CD8-positive, alpha-beta memory T cell (primary cell): ENCODE data around the gene CASP4. TPM values are rescaled to one million over a fixed set of nuclear protein-coding genes. Genes with fewer than 3 reads are reported as not detected.

Source experiments
- CTCF ChIA-PET: fragments of 350-600 bp; sonication (Branson Sonifier 250); formaldehyde crosslinking; loops from one replicate; lab custom pipeline; 2021; ENCODE audit warnings: antibody characterized with exemption; lab: Charles Lee
- POLR2A ChIA-PET: fragments of 350-600 bp; sonication (Branson Sonifier 250); formaldehyde crosslinking; loops from one replicate; lab custom pipeline; 2021; ENCODE audit warnings: antibody characterized with exemption; lab: Charles Lee
- DNase-seq, 5 donors: peaks; one replicate each; pipeline versions ENCODE4 v3.0.0 to v3.0.0-alpha.2; 2020 to 2022; ENCODE audit warnings: mixed read lengths in 1 of 5
- H3K27ac ChIP-seq: one replicate; pipeline ENCODE4 v1.7.0; 2013; ENCODE audit warnings: low read depth, mild to moderate bottlenecking, low read length, moderate library complexity
- H3K27me3 ChIP-seq: 2 replicates; pipeline ENCODE4 v1.7.0; 2013; ENCODE audit warnings: low read length, mild to moderate bottlenecking; ENCODE audit not compliant: insufficient read depth, poor library complexity, severe bottlenecking
- H3K36me3 ChIP-seq: 2 replicates; pipeline ENCODE4 v1.7.0; 2013; ENCODE audit warnings: mild to moderate bottlenecking, low read length, moderate library complexity; ENCODE audit not compliant: insufficient read depth
- H3K4me1 ChIP-seq: 2 replicates; pipeline ENCODE4 v1.7.0; 2013; ENCODE audit warnings: mild to moderate bottlenecking, low read length, moderate library complexity; ENCODE audit not compliant: insufficient read depth
- H3K4me3 ChIP-seq: 2 replicates; pipeline ENCODE4 v1.7.0; 2013; ENCODE audit warnings: mild to moderate bottlenecking, low read length
- H3K9me3 ChIP-seq: 2 replicates; pipeline ENCODE4 v1.7.0; 2013; ENCODE audit warnings: mild to moderate bottlenecking, low read length
- H3K27ac Mint-ChIP-seq, 8 donors: one replicate each; pipeline ENCODE4 v1.8.0; 2020 to 2021; ENCODE audit warnings: mixed read lengths in 8 of 8, mild to moderate bottlenecking in 6 of 8, inconsistent platforms in 3 of 8, moderate library complexity in 3 of 8
- H3K27me3 Mint-ChIP-seq, 2 donors: one replicate each; pipeline ENCODE4 v1.8.0; 2020 to 2021; ENCODE audit warnings: mixed read lengths in 2 of 2, mild to moderate bottlenecking in 1 of 2, moderate library complexity in 1 of 2
- H3K36me3 Mint-ChIP-seq, 3 donors: one replicate each; pipeline ENCODE4 v1.8.0; 2020 to 2021; ENCODE audit warnings: mixed read lengths in 3 of 3, inconsistent platforms in 1 of 3, mild to moderate bottlenecking in 1 of 3
- H3K4me1 Mint-ChIP-seq, 3 donors: one replicate each; pipeline ENCODE4 v1.8.0; 2020 to 2021; ENCODE audit warnings: mixed read lengths in 3 of 3, inconsistent platforms in 1 of 3, mild to moderate bottlenecking in 1 of 3
- H3K4me3 Mint-ChIP-seq, 7 donors: one replicate each; pipeline ENCODE4 v1.8.0; 2020 to 2021; ENCODE audit warnings: mixed read lengths in 7 of 7, mild to moderate bottlenecking in 6 of 7, moderate library complexity in 4 of 7, inconsistent platforms in 2 of 7
- H3K9me3 Mint-ChIP-seq, 5 donors: one replicate each; pipeline ENCODE4 v1.8.0; 2020 to 2022; ENCODE audit warnings: mixed read lengths in 5 of 5, mild to moderate bottlenecking in 3 of 5, moderate library complexity in 2 of 5, inconsistent platforms in 1 of 5
- polyA plus RNA-seq: library from polyadenylated mRNA; unstranded; fragments of 300-500 nt; fragmentation: Illumina TruSeq; gene quantifications from one replicate; pipeline ENCODE4 v1.2.3, GENCODE V29; 2021
- total RNA-seq, 2 experiments: library from RNA; stranded (reverse); gene quantifications; one replicate each; pipeline ENCODE4 v1.2.3, GENCODE V29; 2021

The CASP4 gene
- total RNA-seq: 10 to 100 TPM; 41.9 to 48.8 TPM
- 125 TPM for polyA plus RNA-seq

DNA sequence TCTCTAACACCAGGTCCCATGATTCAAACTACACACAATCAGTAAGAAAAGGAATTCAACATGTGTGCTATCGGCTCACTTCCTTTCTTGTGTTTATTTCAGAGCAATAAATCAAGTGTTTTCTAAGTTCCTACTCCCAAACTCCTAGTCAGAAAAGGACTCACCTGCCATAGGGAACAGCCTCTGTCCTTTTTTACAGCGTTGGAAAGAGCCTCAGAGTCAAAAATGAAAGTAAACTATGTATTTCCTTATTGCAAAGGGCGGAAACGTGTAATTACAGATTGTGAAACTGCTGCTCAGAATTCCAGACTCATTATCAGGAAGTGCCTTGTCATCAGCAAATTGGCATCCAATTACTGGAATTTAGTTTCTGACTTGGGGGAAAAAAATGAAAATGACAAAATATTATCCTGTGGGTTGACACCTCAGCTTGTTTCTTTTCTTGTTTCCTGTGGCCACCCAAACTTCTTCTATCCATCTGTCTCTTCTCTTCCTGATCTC, at the start of gene CASP4:
Gene CASP4 (minus strand): TSS at position 220 of the 501 bp plus-strand sequence. CDS start 49 bp downstream, at position 171.
- Mint-ChIP-seq H3K4me1 (peaks cover 38 to 60% (median 48%) of the 10 kb centered on the region in 3 donors), H3K4me3 (peak within 1 kb of the TSS; percentile 93 to 98 (median 97)), H3K27ac (peak within 1 kb of the TSS; percentile 89 to 99 (median 98)), H3K36me3 (peaks cover 11 to 38% (median 22%) of the 10 kb centered on the region in 3 donors), H3K9me3 (peaks cover 8 to 15% (median 11%) of the 10 kb centered on the region in 5 donors), H3K27me3 (no peaks in the 10 kb centered on the region)
- Histone ChIP-seq H3K27ac (peak within 1 kb of the TSS; percentile 70), H3K4me1 (peaks cover 29% of the 10 kb centered on the region), H3K36me3 (no peaks in the 10 kb centered on the region), H3K9me3 (no peaks in the 10 kb centered on the region), H3K27me3 (no peaks in the 10 kb centered on the region), H3K4me3 (peak within 1 kb of the TSS; percentile 82)
- DNase-seq: peak in 2 of 5 donors; percentile 49 to 55
- ChIA-PET CTCF (interaction anchor here (1.2 kb wide), 1 partner anchor 10 kb away, joined by 3 read pairs; no protein-coding TSS in a partner anchor), POLR2A (interaction anchor here (0.7 to 1.3 kb wide), 2 partner anchors 52 to 92 kb away, joined by 3 to 5 read pairs; no protein-coding TSS in a partner anchor)

DNA sequence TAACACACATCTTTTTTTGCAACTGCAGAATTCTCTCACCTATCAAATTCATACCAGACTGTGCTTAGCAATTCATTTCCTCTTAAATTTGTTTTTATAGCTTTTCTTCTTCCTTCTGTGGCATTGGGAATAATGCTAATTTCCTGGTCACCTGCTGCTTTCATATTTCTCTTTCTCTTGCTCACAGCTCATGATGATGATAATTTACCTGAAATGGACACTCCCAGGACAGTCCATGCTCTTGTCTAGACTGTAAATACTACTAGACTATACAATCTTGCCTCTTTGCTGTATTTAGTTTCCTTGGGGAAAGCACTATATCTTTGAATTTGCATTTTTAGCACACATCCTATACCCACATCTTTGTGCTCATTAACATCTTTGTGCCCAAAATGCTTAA, 39.1 kb upstream of the CASP4 start:
- Mint-ChIP-seq H3K4me3 (no peak overlapping the region), H3K27ac (no peak overlapping the region), H3K36me3 (peaks cover 0 to 1% (median 0%) of the 10 kb centered on the region in 3 donors), H3K4me1 (no peaks in the 10 kb centered on the region), H3K27me3 (peaks cover 0 to 1% of the 10 kb centered on the region in 2 donors), H3K9me3 (no peaks in the 10 kb centered on the region)
- H3K27ac ChIP-seq: no peak overlapping the region
- H3K36me3 ChIP-seq: no peaks in the 10 kb centered on the region
- no peak for DNase-seq
- H3K9me3 ChIP-seq: no peaks in the 10 kb centered on the region
- H3K4me3 ChIP-seq: no peak overlapping the region
- H3K4me1 ChIP-seq: no peaks in the 10 kb centered on the region
- POLR2A ChIA-PET: no interaction called here
- no peaks in the 10 kb centered on the region for H3K27me3 ChIP-seq
- CTCF ChIA-PET: interaction anchor here (1.0 kb wide), 1 partner anchor 110 kb away, joined by 3 read pairs; the partner anchor contains the start of gene CASP12

DNA sequence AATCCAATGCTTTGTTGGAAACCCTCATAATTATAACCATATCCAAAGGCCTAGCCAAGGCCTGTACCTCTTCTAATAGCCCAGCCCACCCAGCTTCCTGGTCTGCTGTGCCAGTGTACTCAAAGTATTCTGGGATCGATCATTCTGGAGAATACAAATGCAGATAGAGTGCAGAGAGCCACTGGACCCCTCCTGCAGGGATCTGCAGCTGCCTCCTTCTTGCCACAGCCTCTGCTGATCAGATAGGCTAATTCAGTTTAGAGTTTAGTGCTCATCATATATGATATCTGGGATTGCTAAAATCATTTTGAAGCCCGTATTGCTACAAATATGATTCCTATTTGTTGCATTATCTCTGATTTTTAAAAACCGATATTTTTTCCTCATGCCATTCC, 37.1 kb upstream of the CASP4 start:
- Mint-ChIP-seq H3K4me3 (no peak overlapping the region), H3K9me3 (no peaks in the 10 kb centered on the region), H3K27ac (no peak overlapping the region), H3K27me3 (peaks cover 0 to 1% of the 10 kb centered on the region in 2 donors), H3K4me1 (peaks cover 5 to 8% (median 6%) of the 10 kb centered on the region in 3 donors), H3K36me3 (peaks cover 0 to 1% (median 0%) of the 10 kb centered on the region in 3 donors)
- DNase-seq: no peak
- H3K4me3 ChIP-seq: no peak overlapping the region
- no peaks in the 10 kb centered on the region for H3K36me3 ChIP-seq
- ChIA-PET POLR2A (no interaction called here), CTCF (no interaction called here)
- H3K4me1 ChIP-seq: no peaks in the 10 kb centered on the region
- H3K27me3 ChIP-seq: no peaks in the 10 kb centered on the region
- no peak overlapping the region for H3K27ac ChIP-seq
- no peaks in the 10 kb centered on the region for H3K9me3 ChIP-seq

DNA sequence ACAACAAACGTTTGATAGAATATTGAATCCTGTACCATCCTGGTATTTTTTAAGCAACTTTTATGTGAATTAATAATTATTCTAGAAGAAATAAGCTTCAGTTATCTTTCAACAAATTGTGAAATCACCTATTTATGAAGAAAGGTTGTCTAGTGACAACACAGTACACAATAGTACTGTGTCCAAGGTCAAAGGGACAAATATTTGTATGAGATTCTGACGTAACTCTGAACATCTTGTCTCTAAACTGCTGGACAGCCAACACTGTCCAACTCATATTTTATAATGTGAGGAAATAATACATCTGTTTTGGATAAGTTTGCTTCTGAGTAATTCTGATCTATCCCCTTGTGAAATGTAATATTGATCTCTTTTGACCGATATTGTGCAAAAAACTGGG, 35.6 kb upstream of the CASP4 start:
- H3K27ac Mint-ChIP-seq: no peak overlapping the region
- peaks cover 0 to 1% (median 0%) of the 10 kb centered on the region in 3 donors for H3K36me3 Mint-ChIP-seq
- H3K4me1 Mint-ChIP-seq: peaks cover 5 to 16% (median 6%) of the 10 kb centered on the region in 3 donors
- H3K9me3 Mint-ChIP-seq: no peaks in the 10 kb centered on the region
- H3K4me3 Mint-ChIP-seq: no peak overlapping the region
- ChIA-PET CTCF (no interaction called here), POLR2A (no interaction called here)
- H3K4me3 ChIP-seq: no peak overlapping the region
- no peaks in the 10 kb centered on the region for H3K36me3 ChIP-seq
- H3K4me1 ChIP-seq: no peaks in the 10 kb centered on the region
- no peaks in the 10 kb centered on the region for H3K27me3 ChIP-seq
- no peaks in the 10 kb centered on the region for H3K9me3 ChIP-seq
- DNase-seq: no peak
- no peaks in the 10 kb centered on the region for H3K27me3 Mint-ChIP-seq
- no peak overlapping the region for H3K27ac ChIP-seq

DNA sequence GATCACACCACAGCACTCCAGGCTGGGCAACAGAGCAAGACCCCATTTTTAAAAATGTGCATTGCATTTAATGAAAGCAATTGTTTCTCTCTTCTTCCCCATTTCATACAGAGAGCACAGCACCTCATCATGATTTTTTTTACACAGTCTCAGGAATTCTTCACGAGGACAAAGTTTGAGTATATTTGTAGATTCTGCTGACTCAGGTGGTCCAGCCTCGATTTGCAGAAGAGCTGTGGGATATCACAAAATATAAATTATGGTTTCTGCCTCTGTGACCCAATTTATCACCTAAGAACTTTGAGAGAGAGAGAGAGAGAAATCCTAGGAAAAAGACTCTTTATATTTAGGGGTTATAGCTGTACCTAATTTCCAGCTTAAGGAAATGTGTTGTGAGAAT, 34.8 kb upstream of the CASP4 start:
- Histone ChIP-seq H3K9me3 (no peaks in the 10 kb centered on the region), H3K27ac (no peak overlapping the region), H3K27me3 (no peaks in the 10 kb centered on the region), H3K4me3 (no peak overlapping the region), H3K4me1 (no peaks in the 10 kb centered on the region), H3K36me3 (no peaks in the 10 kb centered on the region)
- ChIA-PET CTCF (interaction anchor here (1.6 kb wide), 1 partner anchor 395 kb away, joined by 3 read pairs; no protein-coding TSS in a partner anchor), POLR2A (no interaction called here)
- no peak overlapping the region for H3K4me3 Mint-ChIP-seq
- peaks cover 0 to 1% (median 0%) of the 10 kb centered on the region in 3 donors for H3K36me3 Mint-ChIP-seq
- H3K27me3 Mint-ChIP-seq: no peaks in the 10 kb centered on the region
- peaks cover 5 to 16% (median 6%) of the 10 kb centered on the region in 3 donors for H3K4me1 Mint-ChIP-seq
- DNase-seq: no peak
- H3K27ac Mint-ChIP-seq: no peak overlapping the region
- H3K9me3 Mint-ChIP-seq: no peaks in the 10 kb centered on the region

DNA sequence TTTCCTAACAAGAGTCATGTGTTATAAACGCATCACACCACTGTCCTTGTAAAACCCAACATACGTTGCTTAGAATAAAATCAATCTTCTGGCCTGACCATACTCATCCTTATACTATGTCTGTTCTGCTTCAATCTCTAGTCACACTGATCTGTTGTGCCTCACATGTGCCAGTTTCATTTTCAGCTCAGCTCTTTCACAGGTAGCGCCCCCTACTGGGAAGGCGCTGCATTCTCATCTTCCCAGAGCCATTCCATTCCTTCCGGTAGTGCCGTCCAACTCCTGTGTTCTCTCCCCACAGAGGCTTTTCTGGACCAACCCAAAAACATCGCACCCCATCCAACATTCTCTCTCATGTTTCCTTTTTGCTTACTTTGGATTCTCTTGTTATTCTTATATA, 32.4 kb upstream of the CASP4 start:
- Histone ChIP-seq H3K4me1 (no peaks in the 10 kb centered on the region), H3K9me3 (no peaks in the 10 kb centered on the region), H3K4me3 (no peak overlapping the region), H3K27me3 (no peaks in the 10 kb centered on the region), H3K27ac (no peak overlapping the region), H3K36me3 (no peaks in the 10 kb centered on the region)
- no peaks in the 10 kb centered on the region for H3K36me3 Mint-ChIP-seq
- ChIA-PET CTCF (interaction anchor here (0.9 to 1.5 kb wide), 6 partner anchors 9 to 388 kb away, joined by 3 to 4 read pairs (median 3); no protein-coding TSS in a partner anchor), POLR2A (no interaction called here)
- peak overlapping the region in 1 of 8 donors; percentile 26 for H3K27ac Mint-ChIP-seq
- H3K4me3 Mint-ChIP-seq: no peak overlapping the region
- peaks cover 5 to 16% (median 6%) of the 10 kb centered on the region in 3 donors for H3K4me1 Mint-ChIP-seq
- DNase-seq: peak; percentile 48 to 70 (median 48)
- H3K27me3 Mint-ChIP-seq: no peaks in the 10 kb centered on the region
- no peaks in the 10 kb centered on the region for H3K9me3 Mint-ChIP-seq

DNA sequence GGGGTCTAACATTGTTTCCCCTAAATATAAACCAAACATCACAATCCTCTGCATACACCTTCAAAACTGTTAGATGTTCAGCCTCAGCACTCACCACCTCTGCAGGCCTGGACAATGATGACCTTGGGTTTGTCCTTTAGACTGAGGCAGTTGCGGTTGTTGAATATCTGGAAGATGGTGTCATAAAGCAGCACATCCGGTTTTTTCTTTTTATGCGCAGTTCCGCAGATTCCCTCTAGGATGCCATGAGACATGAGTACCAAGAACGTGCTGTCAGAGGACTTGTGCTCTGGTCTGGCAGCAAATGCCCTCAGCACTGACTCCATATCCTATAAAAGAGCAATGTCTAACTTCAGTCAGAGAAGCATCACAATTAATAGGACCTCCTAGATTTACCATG, 31.8 kb upstream of the CASP4 start:
- Mint-ChIP-seq H3K4me3 (no peak overlapping the region), H3K27me3 (no peaks in the 10 kb centered on the region), H3K27ac (no peak overlapping the region), H3K36me3 (no peaks in the 10 kb centered on the region), H3K4me1 (peaks cover 5 to 16% (median 6%) of the 10 kb centered on the region in 3 donors), H3K9me3 (no peaks in the 10 kb centered on the region)
- DNase-seq: peak in 1 of 5 donors; percentile 2
- H3K4me3 ChIP-seq: no peak overlapping the region
- no peaks in the 10 kb centered on the region for H3K9me3 ChIP-seq
- H3K4me1 ChIP-seq: no peaks in the 10 kb centered on the region
- ChIA-PET POLR2A (no interaction called here), CTCF (interaction anchor here (0.9 to 1.5 kb wide), 5 partner anchors 8 to 387 kb away, joined by 3 to 4 read pairs (median 3); no protein-coding TSS in a partner anchor)
- no peaks in the 10 kb centered on the region for H3K27me3 ChIP-seq
- no peaks in the 10 kb centered on the region for H3K36me3 ChIP-seq
- H3K27ac ChIP-seq: no peak overlapping the region

DNA sequence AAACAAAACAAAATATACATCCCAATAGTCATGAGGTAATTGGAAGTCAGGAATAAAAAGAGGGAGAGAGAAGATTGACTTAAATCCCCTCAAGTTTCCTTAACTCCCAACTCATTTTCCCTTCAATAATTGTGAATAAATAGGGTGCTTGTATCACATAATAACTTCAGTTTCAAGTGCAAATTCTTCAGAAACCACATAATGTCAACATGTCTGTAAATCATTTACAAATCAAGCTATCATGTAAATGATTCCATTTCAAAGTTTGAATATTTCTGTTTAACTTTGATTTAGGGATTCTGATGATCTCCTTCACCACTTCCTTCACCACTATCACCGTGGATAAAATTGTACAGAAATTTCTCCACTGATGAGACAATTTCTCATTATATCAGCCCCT, 31.3 kb upstream of the CASP4 start:
- no peak overlapping the region for H3K4me3 Mint-ChIP-seq
- no peak overlapping the region for H3K27ac Mint-ChIP-seq
- ChIA-PET CTCF (no interaction called here), POLR2A (no interaction called here)
- Histone ChIP-seq H3K27me3 (no peaks in the 10 kb centered on the region), H3K36me3 (no peaks in the 10 kb centered on the region), H3K4me3 (no peak overlapping the region), H3K4me1 (no peaks in the 10 kb centered on the region), H3K27ac (no peak overlapping the region), H3K9me3 (no peaks in the 10 kb centered on the region)
- H3K36me3 Mint-ChIP-seq: peaks cover 0 to 4% (median 0%) of the 10 kb centered on the region in 3 donors
- no peak for DNase-seq
- H3K9me3 Mint-ChIP-seq: no peaks in the 10 kb centered on the region
- H3K27me3 Mint-ChIP-seq: no peaks in the 10 kb centered on the region
- peaks cover 6 to 20% (median 10%) of the 10 kb centered on the region in 3 donors for H3K4me1 Mint-ChIP-seq
